BE2C (cell line): ENCODE data around the gene NELFB.
A peak's percentile ranks its signal among the peaks of the same experiment; 100 is the strongest.
"Not testable (repeated sequence)": the region's sequence is repeated elsewhere in the genome, so short reads cannot be mapped to it uniquely, and the experiment has no call there.

Experiments used
- DNase-seq: peaks from one replicate; pipeline ENCODE4 v3.0.0-alpha.2; 2020
- H3K27me3 ChIP-seq: fragments of 250-450 bp; sonication (Bioruptor Pico); 2 replicates; pipeline ENCODE4 v1.5.1; 2020; ENCODE audit warnings: mild to moderate bottlenecking
- H3K36me3 ChIP-seq: fragments of 250-450 bp; sonication (Bioruptor Pico); 2 replicates; pipeline ENCODE4 v1.5.1; 2020; ENCODE audit warnings: mild to moderate bottlenecking
- H3K4me1 ChIP-seq: fragments of 250-450 bp; sonication (Bioruptor Pico); 2 replicates; pipeline ENCODE4 v1.5.1; 2020
- H3K4me3 ChIP-seq: 2 replicates; pipeline ENCODE4 v1.5.1; 2011; ENCODE audit warnings: low read depth, low read length
- H3K9me3 ChIP-seq: fragments of 250-450 bp; sonication (Bioruptor Pico); 2 replicates; pipeline ENCODE4 v1.5.1; 2020
- CTCF ChIP-seq: IDR thresholded peaks from 2 replicates; pipeline ENCODE4 v1.5.1; 2012; ENCODE audit warnings: mild to moderate bottlenecking, low read depth, low read length

The NELFB gene

GRCh38 chr9:137234758-137235423, 20.2 kb upstream of the NELFB start:
- Histone ChIP-seq H3K27me3 (no peaks in the 10 kb centered on the region), H3K4me3 (no peak overlapping the region), H3K9me3 (no peaks in the 10 kb centered on the region), H3K4me1 (peaks cover 4% of the 10 kb centered on the region), H3K36me3 (no peaks in the 10 kb centered on the region)
- DNase-seq: no peak
- TF ChIP-seq CTCF: no peak

- Histone ChIP-seq H3K4me1 (peaks cover 4% of the 10 kb centered on the region), H3K4me3 (no peak overlapping the region), H3K27me3 (no peaks in the 10 kb centered on the region), H3K9me3 (no peaks in the 10 kb centered on the region), H3K36me3 (no peaks in the 10 kb centered on the region)
- TF ChIP-seq CTCF: peak; percentile 25
- DNase-seq: no peak
Measured at GRCh38 chr9:137235424-137236237, 19.5 kb upstream of the NELFB start.

- peak; percentile 95 for TF ChIP-seq CTCF
- H3K4me1 ChIP-seq: peaks cover 4% of the 10 kb centered on the region
- no peaks in the 10 kb centered on the region for H3K36me3 ChIP-seq
- peak; percentile 94 for DNase-seq
- no peak overlapping the region for H3K4me3 ChIP-seq
- no peaks in the 10 kb centered on the region for H3K27me3 ChIP-seq
- no peaks in the 10 kb centered on the region for H3K9me3 ChIP-seq
Measured at GRCh38 chr9:137236238-137236935, 18.7 kb upstream of the NELFB start.

- no peak for DNase-seq
- no peak overlapping the region for H3K4me3 ChIP-seq
- H3K4me1 ChIP-seq: peaks cover 4% of the 10 kb centered on the region
- H3K27me3 ChIP-seq: no peaks in the 10 kb centered on the region
- no peaks in the 10 kb centered on the region for H3K9me3 ChIP-seq
- peaks cover 3% of the 10 kb centered on the region for H3K36me3 ChIP-seq
- no peak for TF ChIP-seq CTCF
Measured at GRCh38 chr9:137236936-137237421, 18.1 kb upstream of the NELFB start.

GRCh38 chr9:137237759-137238726, 17.1 kb upstream of the NELFB start:
- DNase-seq: no peak

GRCh38 chr9:137239541-137240200, 15.5 kb upstream of the NELFB start:
- Histone ChIP-seq H3K4me3 (peak overlapping the region; percentile 76), H3K36me3 (peaks cover 24% of the 10 kb centered on the region), H3K4me1 (peaks cover 19% of the 10 kb centered on the region)
- not testable (repeated sequence) for H3K9me3 ChIP-seq, H3K27me3 ChIP-seq, DNase-seq

More at GRCh38 chr9:137237759-137238726, 17.1 kb upstream of the NELFB start:
- no peak for TF ChIP-seq CTCF
- H3K36me3 ChIP-seq: peaks cover 14% of the 10 kb centered on the region
- no peaks in the 10 kb centered on the region for H3K9me3 ChIP-seq
- H3K4me1 ChIP-seq: peaks cover 10% of the 10 kb centered on the region
- H3K4me3 ChIP-seq: no peak overlapping the region
- H3K27me3 ChIP-seq: no peaks in the 10 kb centered on the region
